Measurements from ENCODE around the gene KBTBD4.

KBTBD4 gene

DNA sequence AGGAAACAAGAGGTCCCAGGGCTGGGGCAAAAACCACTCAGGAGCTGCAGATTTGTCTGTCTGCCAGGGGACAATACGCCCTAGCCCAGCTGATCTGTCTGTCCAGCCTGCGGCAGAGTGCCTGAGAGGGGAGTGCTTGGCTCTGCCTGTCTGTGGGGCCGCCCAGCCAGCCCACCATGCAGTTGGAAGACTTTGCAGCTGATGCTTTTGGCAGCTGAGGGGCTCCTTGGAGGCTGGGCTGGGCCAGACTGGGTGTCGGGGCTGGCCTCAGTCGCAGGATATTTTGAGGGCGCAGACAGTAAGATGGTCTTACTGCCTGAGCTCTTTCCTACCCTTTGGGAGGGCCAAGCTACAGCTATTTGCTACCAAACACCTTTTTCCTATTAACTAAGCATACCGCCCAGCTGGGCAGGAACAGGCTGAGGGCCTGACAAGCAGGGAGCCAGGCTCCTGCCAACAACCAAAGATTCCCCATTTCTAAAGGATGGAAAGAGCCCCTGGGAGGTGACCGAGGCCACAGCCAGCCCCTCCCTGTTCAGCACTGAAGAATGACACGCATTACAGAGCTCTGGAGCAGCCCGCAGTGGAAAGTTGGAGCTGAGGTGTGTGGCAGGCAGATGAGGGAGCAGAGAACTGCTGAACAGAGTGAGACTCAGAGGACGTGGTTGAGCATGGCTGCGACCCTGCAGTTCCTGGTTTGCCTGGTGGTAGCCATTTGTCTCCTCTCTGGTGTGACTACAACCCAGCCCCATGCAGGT lies 7.5 kb upstream of the KBTBD4 start, which contains the start of gene FAM180B:
Gene FAM180B, plus strand, starts transcription at position 581 of the 758 bp plus-strand sequence. Its CDS starts 91 bp downstream, at position 672.
- DNase-seq (ENCODE audit: extremely low read depth, low read depth) = no peak
- TF ChIP-seq, protein P1, sequence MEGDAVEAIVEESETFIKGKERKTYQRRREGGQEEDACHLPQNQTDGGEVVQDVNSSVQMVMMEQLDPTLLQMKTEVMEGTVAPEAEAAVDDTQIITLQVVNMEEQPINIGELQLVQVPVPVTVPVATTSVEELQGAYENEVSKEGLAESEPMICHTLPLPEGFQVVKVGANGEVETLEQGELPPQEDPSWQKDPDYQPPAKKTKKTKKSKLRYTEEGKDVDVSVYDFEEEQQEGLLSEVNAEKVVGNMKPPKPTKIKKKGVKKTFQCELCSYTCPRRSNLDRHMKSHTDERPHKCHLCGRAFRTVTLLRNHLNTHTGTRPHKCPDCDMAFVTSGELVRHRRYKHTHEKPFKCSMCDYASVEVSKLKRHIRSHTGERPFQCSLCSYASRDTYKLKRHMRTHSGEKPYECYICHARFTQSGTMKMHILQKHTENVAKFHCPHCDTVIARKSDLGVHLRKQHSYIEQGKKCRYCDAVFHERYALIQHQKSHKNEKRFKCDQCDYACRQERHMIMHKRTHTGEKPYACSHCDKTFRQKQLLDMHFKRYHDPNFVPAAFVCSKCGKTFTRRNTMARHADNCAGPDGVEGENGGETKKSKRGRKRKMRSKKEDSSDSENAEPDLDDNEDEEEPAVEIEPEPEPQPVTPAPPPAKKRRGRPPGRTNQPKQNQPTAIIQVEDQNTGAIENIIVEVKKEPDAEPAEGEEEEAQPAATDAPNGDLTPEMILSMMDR (IDR thresholded peaks at IDR 0.05; ENCODE audit: low read depth, low read length) = no peak

- TF ChIP-seq, protein P1 (IDR thresholded peaks at IDR 0.05; ENCODE audit: low read depth, low read length) = no peak
- no peak for DNase-seq (ENCODE audit: extremely low read depth, low read depth)
Measured at GRCh38 chr11:47583844-47584243, 5.1 kb upstream of the KBTBD4 start.

DNA sequence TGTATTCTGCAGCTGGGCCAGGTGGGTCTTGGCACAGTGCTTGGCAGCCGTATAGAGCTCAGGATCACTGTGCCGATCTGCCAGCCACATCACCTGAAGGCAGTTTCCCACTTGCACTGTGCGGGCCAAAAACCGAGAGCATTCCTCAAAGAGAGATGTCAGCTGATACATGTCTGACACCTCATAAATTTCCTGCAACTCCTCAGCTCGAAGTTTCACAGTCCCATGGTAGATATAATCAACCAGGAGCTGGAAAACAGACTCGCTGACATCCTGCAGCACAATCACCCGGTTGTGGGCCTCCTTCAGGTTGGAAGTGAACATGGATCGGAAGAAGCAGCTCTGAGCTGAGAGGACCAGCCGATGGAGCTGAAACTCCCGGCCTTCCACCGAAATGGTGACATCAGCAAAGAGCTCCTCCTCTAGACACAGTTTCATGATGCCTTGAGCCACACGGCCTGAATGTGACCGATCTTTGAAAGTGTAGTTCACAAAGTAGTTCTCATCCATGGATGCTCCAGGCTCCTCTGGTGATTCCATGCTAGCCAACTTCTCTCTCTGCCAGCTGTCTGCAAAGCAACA lies 1.2 kb downstream of the KBTBD4 start:
- no peak for DNase-seq (ENCODE audit: extremely low read depth, low read depth)
- TF ChIP-seq, protein P1 (IDR thresholded peaks at IDR 0.05; ENCODE audit: low read depth, low read length) = no peak

DNA sequence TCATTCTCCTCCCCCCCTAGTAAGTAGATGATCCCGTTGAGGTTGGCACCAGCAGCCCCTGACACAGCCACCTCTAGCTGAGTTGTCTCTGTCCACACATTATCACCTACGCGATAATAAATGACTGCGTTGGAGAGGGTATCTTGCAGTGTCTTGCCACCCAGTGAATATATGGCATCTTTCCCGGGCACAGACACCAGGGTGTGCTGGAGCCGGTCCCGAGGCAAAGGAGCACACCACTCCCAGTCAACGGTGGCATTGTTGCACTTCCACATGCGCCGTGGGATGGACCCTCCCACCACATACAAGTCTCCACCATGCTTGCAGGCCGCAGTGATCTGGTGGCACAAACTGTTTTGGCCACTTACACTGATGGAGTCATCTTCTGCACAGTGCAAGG lies 5.4 kb downstream of the KBTBD4 start:
- TF ChIP-seq, protein P1 (IDR thresholded peaks at IDR 0.05; ENCODE audit: low read depth, low read length) = no peak

DNA sequence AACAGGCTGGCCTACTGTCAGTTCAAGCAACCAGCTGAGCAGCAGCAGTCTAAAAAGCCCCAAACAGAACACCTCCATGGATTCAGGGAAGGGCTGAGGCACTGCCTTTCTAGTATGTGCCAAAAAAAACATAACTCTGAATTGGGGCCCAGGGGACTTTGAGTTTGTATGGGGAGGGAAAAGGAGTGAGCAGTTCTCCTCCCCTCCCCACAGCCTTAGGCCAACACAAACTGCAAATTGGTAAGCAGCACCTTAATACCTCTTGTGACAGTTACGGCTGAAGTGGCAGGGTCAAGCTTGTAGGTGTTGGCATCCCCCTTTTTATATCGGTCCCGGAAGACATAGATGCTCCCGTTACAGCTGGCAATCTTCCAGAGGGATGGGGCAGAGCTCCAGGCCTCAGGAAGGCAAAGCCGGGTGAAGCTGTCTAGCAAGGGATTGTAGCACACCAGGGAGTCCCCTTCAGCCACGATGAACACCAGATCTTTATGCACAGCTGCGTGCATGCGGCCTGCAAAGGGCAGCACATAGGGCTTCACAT lies 6.0 kb downstream of the KBTBD4 start:
- no peak for DNase-seq (ENCODE audit: extremely low read depth, low read depth)
- TF ChIP-seq, protein P1 (IDR thresholded peaks at IDR 0.05; ENCODE audit: low read depth, low read length) = no peak

More for the DNA sequence above, 5.4 kb downstream of the KBTBD4 start:
- DNase-seq (ENCODE audit: extremely low read depth, low read depth) = no peak

DNA sequence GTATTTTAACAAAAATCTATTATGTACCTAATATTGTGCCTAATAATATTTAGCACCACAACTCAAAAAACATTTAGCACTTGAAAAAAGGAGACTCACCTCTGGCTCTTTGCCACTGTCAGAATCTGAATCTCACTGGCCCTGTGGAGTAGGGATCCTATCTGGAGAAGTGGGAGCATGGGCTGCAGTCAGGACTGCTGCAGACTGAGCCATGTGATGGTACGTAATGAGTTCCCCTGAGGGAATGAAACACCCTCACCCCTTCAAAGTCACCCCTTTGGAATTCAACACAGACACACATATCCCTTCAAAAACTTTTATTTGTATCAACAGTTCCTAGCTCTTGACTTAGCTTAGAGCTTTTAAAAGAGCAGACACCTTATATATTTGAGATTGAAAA lies 6.9 kb downstream of the KBTBD4 start:
- TF ChIP-seq, protein P1 (IDR thresholded peaks at IDR 0.05; ENCODE audit: low read depth, low read length) = no peak
- DNase-seq (ENCODE audit: extremely low read depth, low read depth) = no peak

GRCh38 chr11:47571357-47571729 lies 7.4 kb downstream of the KBTBD4 start:
- DNase-seq (ENCODE audit: extremely low read depth, low read depth) = no peak
- TF ChIP-seq, protein P1 (IDR thresholded peaks at IDR 0.05; ENCODE audit: low read depth, low read length) = no peak
